HG03469 (cell line): ENCODE data around the gene CEP152.

Experiments used
- ATAC-seq: cut with Tn5 transposase; IDR thresholded peaks from one replicate; pipeline ENCODE4 v1.9.1; 2021; ENCODE audit warnings: mild to moderate bottlenecking, moderate library complexity, moderate number of reproducible peaks; ENCODE audit not compliant: unreplicated experiment

Gene CEP152

DNA sequence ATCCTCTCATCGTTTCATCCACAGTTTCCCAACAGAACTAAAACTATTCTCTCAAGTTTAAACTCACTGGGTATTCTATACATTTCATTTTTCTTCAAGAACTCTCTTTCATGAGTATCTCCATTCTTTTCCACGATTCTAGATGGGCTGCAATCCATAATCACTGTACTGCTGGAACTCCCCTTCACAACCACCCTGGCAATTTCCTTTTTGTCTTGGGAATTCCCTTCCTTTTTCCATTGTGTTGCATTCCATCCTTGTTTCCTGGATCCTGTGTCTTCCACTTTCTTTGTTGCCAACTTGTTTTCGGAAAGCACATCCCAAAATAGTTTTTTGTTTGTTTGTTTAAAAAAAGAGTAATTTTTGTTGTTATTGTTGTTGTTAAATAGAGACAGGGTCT is 98.3 kb downstream of the CEP152 start:
- no peak for ATAC-seq

DNA sequence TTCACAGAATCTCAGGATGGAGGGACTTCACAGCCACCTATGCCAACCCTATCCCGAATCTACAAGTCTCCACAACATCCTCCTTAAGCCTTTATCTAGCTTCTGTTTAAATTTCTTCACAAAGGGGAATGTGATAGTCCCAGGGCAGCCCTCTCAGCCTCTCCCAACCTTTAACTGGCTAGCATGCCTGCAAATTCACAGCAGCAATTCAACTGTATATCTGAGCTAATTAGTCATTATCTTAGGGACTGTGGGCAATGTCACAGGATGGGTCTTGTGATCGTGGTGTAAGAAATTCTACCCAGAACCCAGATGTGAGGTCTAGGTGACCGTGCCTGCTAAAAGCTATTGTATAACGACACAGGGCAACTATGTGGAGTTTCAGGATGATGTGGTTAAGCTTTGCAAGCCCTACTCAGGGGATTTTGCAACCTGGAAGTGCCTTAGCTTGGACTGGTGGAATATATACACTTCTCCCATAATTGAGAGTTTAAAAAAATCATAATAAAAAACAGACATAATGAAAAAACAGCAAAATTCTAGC is 99.8 kb downstream of the CEP152 start:
- no peak for ATAC-seq

DNA sequence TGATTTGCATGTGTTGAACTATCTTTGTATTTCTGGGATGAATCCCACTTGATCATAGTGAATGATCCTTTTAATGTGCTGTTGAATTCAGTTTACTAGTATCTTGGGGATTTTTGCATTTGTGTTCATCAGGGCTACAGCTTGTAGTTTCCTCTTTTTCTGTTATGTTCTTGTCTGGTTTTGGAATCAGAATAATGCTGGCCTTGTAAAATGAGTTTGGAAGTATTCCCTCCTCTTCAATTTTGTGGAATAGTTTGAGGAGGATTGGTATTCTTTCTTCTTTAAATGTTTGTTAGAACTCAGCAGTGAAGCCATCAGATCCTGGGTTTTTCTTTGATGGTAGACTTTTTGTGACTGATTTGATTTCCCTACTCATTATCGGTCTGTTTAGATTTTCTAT is 102.2 kb downstream of the CEP152 start:
- no peak for ATAC-seq

DNA sequence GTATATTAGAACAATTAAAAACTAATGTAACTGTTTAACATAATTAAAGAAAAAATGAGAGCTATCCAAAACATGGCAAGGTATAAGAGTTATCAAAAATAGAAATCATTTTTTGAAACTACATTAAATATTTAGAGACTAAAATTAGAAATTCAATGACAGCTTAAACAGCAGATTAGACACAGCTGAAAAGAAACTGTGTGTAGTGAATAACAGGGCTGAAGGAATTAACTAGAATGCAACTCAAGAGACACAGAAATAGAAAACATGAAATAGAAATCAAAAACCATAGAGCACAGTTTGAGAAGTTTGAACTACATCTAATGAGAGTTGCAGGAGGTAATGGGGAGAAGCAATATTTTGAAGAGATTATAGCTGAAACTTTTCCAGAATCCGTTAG is 105.5 kb downstream of the CEP152 start:
- no peak for ATAC-seq

DNA sequence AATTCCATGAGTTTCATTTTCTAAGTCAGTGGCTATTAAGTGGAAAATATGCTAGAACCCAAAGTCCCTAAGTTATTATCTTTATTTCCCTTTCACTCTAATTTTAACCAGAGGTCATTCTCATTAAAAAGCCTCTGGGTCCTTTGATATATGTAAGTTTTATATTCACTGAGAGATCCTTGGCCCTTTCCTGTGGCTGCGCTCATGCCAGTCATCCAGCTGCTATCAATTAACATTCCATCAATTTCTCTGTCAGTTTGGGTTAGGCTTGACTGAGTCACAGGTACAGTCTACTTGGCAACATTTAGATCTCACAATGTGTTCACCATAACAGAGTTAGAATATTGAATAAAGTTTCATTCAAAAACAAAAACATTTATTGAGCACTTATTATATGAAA is 107.3 kb downstream of the CEP152 start:
- no peak for ATAC-seq

DNA sequence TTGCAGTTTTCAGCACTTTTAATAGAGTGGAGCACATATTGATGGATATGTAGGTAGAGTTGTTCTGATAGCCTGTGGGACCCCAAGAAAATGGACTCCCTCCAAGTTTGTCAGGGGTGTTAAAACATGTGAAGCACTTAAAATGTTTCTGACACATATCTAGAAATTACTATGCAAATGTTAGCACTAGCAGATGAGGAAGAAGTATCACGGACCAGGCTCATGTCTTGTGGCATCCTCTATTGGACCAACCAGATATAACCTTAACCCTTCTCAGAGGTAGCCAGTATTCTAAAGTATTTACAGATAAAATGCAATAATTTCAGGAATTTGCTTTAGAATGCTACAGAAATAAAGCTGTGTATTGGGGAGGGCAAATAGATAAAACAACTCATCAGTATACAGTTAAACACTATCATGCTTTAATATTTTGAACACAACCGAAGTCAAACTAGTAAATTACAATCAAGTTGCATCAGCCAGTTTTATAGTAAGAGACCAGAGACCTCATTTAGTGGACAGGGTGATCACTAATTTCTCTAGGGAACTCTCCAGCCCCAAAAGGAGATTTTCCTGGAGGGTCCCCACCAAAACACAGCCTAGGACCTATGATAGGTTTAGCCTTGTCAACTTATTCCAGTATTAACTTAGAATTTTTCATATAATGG is 108.2 kb downstream of the CEP152 start:
- ATAC-seq = no peak

DNA sequence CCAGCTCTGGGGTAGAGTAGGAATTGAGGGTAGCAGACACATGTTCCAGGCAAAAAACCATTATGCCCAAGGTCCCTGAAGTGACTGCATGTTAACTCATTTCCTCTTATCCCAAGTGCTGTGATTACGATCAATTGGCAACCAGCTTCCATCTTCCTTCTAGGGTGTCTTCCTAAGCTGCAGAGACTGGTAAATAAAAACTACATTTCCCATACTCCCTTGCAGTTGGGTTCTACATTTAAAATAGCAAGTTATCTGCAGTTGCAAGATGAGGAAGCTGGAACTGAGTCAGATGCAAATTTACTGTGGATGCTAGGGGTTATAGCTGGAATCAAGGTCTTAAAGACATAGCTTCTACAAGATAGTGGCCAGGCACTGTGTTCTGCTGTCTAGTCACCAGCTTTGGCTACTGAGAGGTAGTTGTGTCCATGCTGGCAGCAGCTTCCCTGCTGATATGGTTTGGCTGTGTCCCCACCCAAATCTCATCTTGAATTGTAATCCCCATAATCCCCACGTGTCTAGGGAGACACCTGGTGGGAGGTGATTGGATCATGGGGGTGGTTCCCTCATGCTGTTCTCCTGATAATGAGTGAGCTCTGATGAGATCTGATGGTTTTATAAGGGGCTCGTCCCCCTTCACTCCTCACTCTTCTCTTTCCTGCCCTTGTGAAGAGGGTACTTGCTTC is 114.1 kb downstream of the CEP152 start:
- no peak for ATAC-seq

DNA sequence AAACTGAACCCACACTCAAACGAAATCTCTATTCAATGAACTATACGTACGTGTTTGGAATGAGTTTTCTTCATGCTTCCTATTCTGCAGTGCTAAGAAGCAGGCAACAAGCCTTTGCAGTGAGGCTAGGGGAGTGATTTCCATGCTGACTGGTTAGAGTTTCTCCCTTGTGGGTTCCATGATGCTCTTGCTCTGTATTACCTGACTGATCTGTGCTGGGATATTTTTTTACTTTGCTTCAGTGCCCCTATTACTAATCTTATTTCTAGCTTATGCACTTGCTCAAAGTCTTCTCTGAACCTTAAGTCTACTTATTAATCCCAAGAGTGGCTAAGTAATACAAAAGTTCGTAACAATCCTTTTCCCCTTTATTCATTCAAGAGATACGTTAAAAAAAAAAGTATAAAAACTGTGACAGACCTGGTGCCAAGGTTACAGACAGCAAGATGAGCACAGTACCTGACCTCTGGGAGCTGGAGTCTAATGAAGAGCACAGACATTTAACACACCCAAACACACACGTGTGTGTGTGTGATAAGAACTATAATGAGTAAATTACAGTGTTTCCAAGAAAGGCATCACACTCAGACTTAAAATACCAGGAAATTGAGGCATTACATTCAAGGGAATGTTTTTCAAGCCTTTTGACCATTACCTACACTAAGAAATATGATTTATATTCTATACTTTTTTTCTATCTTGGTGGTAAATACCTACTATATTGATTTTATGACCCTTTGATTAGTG is 114.9 kb downstream of the CEP152 start:
- no peak for ATAC-seq

DNA sequence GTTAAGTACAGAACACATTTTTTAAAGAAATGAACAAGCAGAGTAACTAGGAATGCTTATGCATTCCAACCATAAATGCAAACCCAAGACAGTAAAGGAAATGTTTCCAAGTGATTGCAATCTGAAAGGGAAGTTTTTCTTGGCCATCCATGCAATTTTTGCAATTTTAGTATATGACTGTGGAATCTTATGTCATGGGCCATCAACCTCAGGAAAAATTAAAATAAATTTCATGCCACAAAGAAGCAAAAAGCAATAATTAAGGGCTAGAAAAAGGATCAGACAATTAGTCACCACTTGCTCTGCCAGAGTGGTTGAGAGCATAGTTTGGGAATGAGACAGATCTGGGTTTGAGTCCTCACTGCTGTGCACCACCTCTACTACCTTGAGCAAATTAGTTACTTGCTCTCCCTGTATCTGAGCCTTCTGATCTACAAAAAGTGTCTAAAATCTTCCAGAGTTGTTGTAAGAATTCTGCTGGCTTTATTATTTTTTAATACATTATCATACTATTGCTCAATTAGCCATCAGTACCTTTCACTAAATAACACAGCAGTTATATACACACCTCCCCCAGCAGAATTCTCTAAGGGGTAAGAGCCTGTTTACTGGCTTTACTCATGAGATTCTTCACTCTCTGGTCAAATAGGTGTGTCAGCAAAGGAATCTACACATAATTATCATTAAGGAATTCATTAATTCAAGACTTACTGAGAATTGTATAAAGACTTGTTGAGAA is 115.6 kb downstream of the CEP152 start:
- ATAC-seq = no peak

DNA sequence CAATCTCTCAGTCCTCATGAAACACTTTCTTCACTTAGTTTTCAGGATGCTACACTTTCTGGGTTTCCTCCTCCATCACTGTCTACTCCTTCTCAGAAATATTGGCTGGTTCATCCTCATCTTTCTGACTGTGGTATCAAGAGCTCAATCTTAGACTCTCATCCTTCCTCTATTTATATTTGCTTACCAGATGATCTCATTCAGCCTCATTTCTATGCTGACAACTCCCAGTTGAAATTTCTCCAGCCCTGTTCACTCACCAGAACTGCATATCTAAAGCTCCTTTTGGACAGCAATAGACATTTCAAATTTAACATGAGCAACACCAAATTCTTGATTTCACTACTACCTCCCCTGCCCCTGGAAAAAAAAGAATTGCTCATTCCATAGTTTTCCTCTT is 117.4 kb downstream of the CEP152 start:
- ATAC-seq = no peak

DNA sequence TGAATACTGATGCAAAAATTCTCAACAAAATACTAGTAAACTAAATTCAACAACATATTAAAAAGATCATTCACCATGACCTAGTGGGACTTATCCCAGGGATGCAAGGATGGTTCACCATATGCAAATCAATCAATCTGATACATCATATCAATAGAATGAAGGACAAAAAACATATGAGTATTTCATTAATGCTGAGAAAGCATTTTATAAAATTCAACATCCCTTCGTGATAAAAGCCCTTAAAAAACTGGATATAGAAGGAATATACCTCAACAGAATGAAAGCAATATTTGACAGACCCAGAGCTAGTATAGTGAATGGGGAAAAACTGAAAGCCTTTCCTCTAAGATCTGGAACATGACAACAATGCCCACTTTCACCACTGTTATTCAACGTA is 122.4 kb downstream of the CEP152 start:
- ATAC-seq = no peak
